Measurements from ENCODE around the gene FMNL2.

DNA sequence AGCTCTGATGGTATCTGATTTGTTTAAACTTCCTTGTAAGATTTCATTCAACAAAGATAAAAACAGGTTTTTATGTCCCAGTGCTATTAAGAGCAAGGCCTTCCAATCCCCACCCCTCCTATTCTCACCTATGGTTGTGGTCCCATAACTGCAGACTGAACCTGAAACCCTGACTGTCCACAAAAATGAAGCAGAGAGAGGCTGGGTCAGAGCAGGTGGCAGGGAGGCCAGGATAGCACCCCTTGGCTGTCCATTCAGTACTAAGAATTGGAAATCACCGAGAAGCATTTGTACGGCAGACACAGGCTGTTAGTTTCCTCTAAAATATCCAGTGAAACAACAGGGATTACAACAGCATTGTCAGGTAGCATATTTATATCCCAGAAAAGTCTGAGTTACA is 37.3 kb upstream of the FMNL2 start:
- TF ChIP-seq, protein P1, sequence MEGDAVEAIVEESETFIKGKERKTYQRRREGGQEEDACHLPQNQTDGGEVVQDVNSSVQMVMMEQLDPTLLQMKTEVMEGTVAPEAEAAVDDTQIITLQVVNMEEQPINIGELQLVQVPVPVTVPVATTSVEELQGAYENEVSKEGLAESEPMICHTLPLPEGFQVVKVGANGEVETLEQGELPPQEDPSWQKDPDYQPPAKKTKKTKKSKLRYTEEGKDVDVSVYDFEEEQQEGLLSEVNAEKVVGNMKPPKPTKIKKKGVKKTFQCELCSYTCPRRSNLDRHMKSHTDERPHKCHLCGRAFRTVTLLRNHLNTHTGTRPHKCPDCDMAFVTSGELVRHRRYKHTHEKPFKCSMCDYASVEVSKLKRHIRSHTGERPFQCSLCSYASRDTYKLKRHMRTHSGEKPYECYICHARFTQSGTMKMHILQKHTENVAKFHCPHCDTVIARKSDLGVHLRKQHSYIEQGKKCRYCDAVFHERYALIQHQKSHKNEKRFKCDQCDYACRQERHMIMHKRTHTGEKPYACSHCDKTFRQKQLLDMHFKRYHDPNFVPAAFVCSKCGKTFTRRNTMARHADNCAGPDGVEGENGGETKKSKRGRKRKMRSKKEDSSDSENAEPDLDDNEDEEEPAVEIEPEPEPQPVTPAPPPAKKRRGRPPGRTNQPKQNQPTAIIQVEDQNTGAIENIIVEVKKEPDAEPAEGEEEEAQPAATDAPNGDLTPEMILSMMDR (IDR thresholded peaks at IDR 0.05): no peak
- TF ChIP-seq, protein P2, sequence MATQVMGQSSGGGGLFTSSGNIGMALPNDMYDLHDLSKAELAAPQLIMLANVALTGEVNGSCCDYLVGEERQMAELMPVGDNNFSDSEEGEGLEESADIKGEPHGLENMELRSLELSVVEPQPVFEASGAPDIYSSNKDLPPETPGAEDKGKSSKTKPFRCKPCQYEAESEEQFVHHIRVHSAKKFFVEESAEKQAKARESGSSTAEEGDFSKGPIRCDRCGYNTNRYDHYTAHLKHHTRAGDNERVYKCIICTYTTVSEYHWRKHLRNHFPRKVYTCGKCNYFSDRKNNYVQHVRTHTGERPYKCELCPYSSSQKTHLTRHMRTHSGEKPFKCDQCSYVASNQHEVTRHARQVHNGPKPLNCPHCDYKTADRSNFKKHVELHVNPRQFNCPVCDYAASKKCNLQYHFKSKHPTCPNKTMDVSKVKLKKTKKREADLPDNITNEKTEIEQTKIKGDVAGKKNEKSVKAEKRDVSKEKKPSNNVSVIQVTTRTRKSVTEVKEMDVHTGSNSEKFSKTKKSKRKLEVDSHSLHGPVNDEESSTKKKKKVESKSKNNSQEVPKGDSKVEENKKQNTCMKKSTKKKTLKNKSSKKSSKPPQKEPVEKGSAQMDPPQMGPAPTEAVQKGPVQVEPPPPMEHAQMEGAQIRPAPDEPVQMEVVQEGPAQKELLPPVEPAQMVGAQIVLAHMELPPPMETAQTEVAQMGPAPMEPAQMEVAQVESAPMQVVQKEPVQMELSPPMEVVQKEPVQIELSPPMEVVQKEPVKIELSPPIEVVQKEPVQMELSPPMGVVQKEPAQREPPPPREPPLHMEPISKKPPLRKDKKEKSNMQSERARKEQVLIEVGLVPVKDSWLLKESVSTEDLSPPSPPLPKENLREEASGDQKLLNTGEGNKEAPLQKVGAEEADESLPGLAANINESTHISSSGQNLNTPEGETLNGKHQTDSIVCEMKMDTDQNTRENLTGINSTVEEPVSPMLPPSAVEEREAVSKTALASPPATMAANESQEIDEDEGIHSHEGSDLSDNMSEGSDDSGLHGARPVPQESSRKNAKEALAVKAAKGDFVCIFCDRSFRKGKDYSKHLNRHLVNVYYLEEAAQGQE (IDR thresholded peaks at IDR 0.05; ENCODE audit: insufficient read depth in 1 of 2, low read depth in 2 of 2, low read length in 1 of 2): no peak

Measured in Panc1 (cell line).